Astrocyte of the spinal cord (primary cell): ENCODE measurements around the gene CLIP1.
"Not testable (repeated sequence)": the region's sequence is repeated elsewhere in the genome, so short reads cannot be mapped to it uniquely, and the experiment has no call there.

ENCODE experiments used
- DNase-seq: peaks from one replicate; pipeline ENCODE4 v3.0.0; 2011; ENCODE audit warnings: low read depth, low spot score
- H3K4me3 ChIP-seq: 2 replicates; pipeline ENCODE4 v1.5.1; 2011; ENCODE audit warnings: low read depth, mild to moderate bottlenecking, low read length, moderate library complexity
- CTCF ChIP-seq: IDR thresholded peaks from 2 replicates; pipeline ENCODE4 v1.5.1; 2012; ENCODE audit warnings: low read depth, mild to moderate bottlenecking, low read length, inconsistent platforms
- in situ Hi-C: cut with HindIII; loops from 2 replicates; pipeline ENCODE4 v1.10.0; 2017; ENCODE audit warnings: low sequenced_read_pairs

CLIP1 gene

GRCh38 chr12:122363782-122364181 lies 58.7 kb downstream of the CLIP1 start:
- TF ChIP-seq CTCF = no peak

GRCh38 chr12:122362755-122363154 lies 59.7 kb downstream of the CLIP1 start:
- no peak overlapping the region for H3K4me3 ChIP-seq
- no peak for TF ChIP-seq CTCF
- in situ Hi-C loops = no loop called here
- no peak for DNase-seq

More at GRCh38 chr12:122363782-122364181, 58.7 kb downstream of the CLIP1 start:
- DNase-seq = no peak
- in situ Hi-C loops = no loop called here
- no peak overlapping the region for H3K4me3 ChIP-seq

- DNase-seq, H3K4me3 ChIP-seq, in situ Hi-C loops: not testable (repeated sequence)
Measured at GRCh38 chr12:122358403-122358802, 64.1 kb downstream of the CLIP1 start.

- DNase-seq, in situ Hi-C loops, H3K4me3 ChIP-seq: not testable (repeated sequence)
Measured at GRCh38 chr12:122357536-122357935, 64.9 kb downstream of the CLIP1 start.

GRCh38 chr12:122356991-122357390 lies 65.5 kb downstream of the CLIP1 start:
- H3K4me3 ChIP-seq, in situ Hi-C loops, DNase-seq: not testable (repeated sequence)

- DNase-seq = peak; percentile 77
- peak; percentile 84 for TF ChIP-seq CTCF
- H3K4me3 ChIP-seq = no peak overlapping the region
- in situ Hi-C loops = no loop called here
Measured at GRCh38 chr12:122356192-122356635, 66.3 kb downstream of the CLIP1 start.

GRCh38 chr12:122355706-122356105 lies 66.8 kb downstream of the CLIP1 start:
- H3K4me3 ChIP-seq = no peak overlapping the region
- in situ Hi-C loops = no loop called here
- TF ChIP-seq CTCF = no peak
- no peak for DNase-seq

- TF ChIP-seq CTCF = no peak
- no peak overlapping the region for H3K4me3 ChIP-seq
- no peak for DNase-seq
- in situ Hi-C loops = no loop called here
Measured at GRCh38 chr12:122354958-122355641, 67.4 kb downstream of the CLIP1 start.
